HepG2 (cell line): ENCODE data around the gene COG8. TPM values are rescaled to one million over a fixed set of nuclear protein-coding genes. Genes with fewer than 3 reads are reported as not detected.

ENCODE experiments used
- CBX5 ChIP-seq: sonication (generic); formaldehyde crosslinking; IDR thresholded peaks from 2 replicates; pipeline ENCODE4 v1.4.0; 2020; ENCODE audit warnings: missing genetic modification reagents, borderline replicate concordance
- DMAP1 ChIP-seq: IDR thresholded peaks from 2 replicates; pipeline ENCODE4 v1.6.1; 2016
- ETV6 ChIP-seq: sonication (generic); formaldehyde crosslinking; conservative IDR thresholded peaks from 2 replicates; pipeline ENCODE4 v1.4.0; 2020; ENCODE audit warnings: missing genetic modification reagents
- FOXK2 ChIP-seq: fragments of 450-650 bp; IDR thresholded peaks from 2 replicates; pipeline ENCODE4 v1.6.1; 2016
- GRHL1 ChIP-seq: sonication (generic); formaldehyde crosslinking; conservative IDR thresholded peaks from 2 replicates; pipeline ENCODE4 v1.8.0; 2022; ENCODE audit warnings: missing genetic modification reagents
- HNF4G ChIP-seq, 2 experiments: sonication (generic) in 1 of 2; formaldehyde crosslinking in 1 of 2; IDR thresholded peaks; 2 replicates each; pipeline versions ENCODE4 v1.4.0 to v1.6.1; 2011 to 2020; ENCODE audit warnings: borderline replicate concordance in 2 of 2, low read depth in 2 of 2, mild to moderate bottlenecking in 2 of 2, low read length in 1 of 2, missing genetic modification reagents in 1 of 2, moderate library complexity in 1 of 2
- HOXA9 ChIP-seq: sonication (generic); formaldehyde crosslinking; IDR thresholded peaks from 2 replicates; pipeline ENCODE4 v1.8.1; 2022; ENCODE audit warnings: missing genetic modification reagents, mild to moderate bottlenecking, moderate library complexity, borderline replicate concordance
- JUND ChIP-seq: sonication (generic); formaldehyde crosslinking; IDR thresholded peaks from 2 replicates; pipeline ENCODE4 v1.8.0; 2022; ENCODE audit warnings: mild to moderate bottlenecking, missing genetic modification reagents
- KAT7 ChIP-seq: IDR thresholded peaks from 2 replicates; pipeline ENCODE4 v1.6.1; 2018; ENCODE audit warnings: borderline replicate concordance, missing compliant biosample characterization
- KDM4B ChIP-seq: sonication (generic); formaldehyde crosslinking; IDR thresholded peaks from 2 replicates; pipeline ENCODE4 v1.4.0; 2020; ENCODE audit warnings: missing genetic modification reagents
- KLF15 ChIP-seq: sonication (generic); formaldehyde crosslinking; IDR thresholded peaks from 2 replicates; pipeline ENCODE4 v1.8.1; 2023; ENCODE audit warnings: borderline replicate concordance, mild to moderate bottlenecking, inconsistent platforms, missing genetic modification reagents, mixed read lengths
- MTF2 ChIP-seq: sonication (generic); formaldehyde crosslinking; IDR thresholded peaks from 2 replicates; pipeline ENCODE4 v1.5.0; 2020; ENCODE audit warnings: missing genetic modification reagents, borderline replicate concordance
- RARA ChIP-seq: IDR thresholded peaks from 2 replicates; pipeline ENCODE4 v1.6.1; 2016; ENCODE audit warnings: missing genetic modification reagents, missing compliant biosample characterization
- TRAFD1 ChIP-seq: sonication (generic); formaldehyde crosslinking; IDR thresholded peaks from 2 replicates; pipeline ENCODE4 v1.5.1; 2020; ENCODE audit warnings: missing genetic modification reagents, mild to moderate bottlenecking, borderline replicate concordance
- YEATS2 ChIP-seq: sonication (generic); formaldehyde crosslinking; IDR thresholded peaks from 2 replicates; pipeline ENCODE4 v1.4.0; 2020; ENCODE audit warnings: missing genetic modification reagents, borderline replicate concordance
- ZFY ChIP-seq: sonication (generic); formaldehyde crosslinking; IDR thresholded peaks from 2 replicates; pipeline ENCODE4 v1.4.0; 2020; ENCODE audit warnings: missing genetic modification reagents
- ZNF281 ChIP-seq: sonication (generic); formaldehyde crosslinking; IDR thresholded peaks from 2 replicates; pipeline ENCODE4 v1.4.0; 2020; ENCODE audit warnings: missing genetic modification reagents, borderline replicate concordance
- ZNF543 ChIP-seq: sonication (generic); formaldehyde crosslinking; IDR thresholded peaks from 2 replicates; pipeline ENCODE4 v1.4.0; 2020; ENCODE audit warnings: mild to moderate bottlenecking, missing genetic modification reagents
- ZNF580 ChIP-seq: IDR thresholded peaks from 2 replicates; pipeline ENCODE4 v1.6.1; 2016; ENCODE audit warnings: low read depth, borderline replicate concordance
- ZNF747 ChIP-seq: sonication (generic); formaldehyde crosslinking; IDR thresholded peaks from 2 replicates; pipeline ENCODE4 v1.8.1; 2023; ENCODE audit warnings: missing genetic modification reagents, mild to moderate bottlenecking, borderline replicate concordance
- ZNF780A ChIP-seq: sonication (generic); formaldehyde crosslinking; IDR thresholded peaks from 2 replicates; pipeline ENCODE4 v1.8.0; 2022; ENCODE audit warnings: mild to moderate bottlenecking, missing genetic modification reagents, moderate library complexity
- ZNF839 ChIP-seq: sonication (generic); formaldehyde crosslinking; IDR thresholded peaks from 2 replicates; pipeline ENCODE4 v1.4.0; 2020; ENCODE audit warnings: missing genetic modification reagents, mild to moderate bottlenecking, borderline replicate concordance
- polyA plus RNA-seq, 8 experiments: library from polyadenylated mRNA; depleted of rRNA in 3 of 8; stranded (reverse) in 7 of 8; unstranded in 1 of 8; fragments of >200 nt; fragmentation: Illumina TruSeq in 4 of 8; extraction: Trizol in 4 of 8; gene quantifications; 2 replicates each; pipeline versions ENCODE4 v1.2.1 to v1.2.3, GENCODE V29; 2011 to 2016; ENCODE audit warnings: low read depth in 4 of 8, missing spikeins in 1 of 8, mixed read lengths in 1 of 8; ENCODE audit not compliant: insufficient read depth in 1 of 8
- total RNA-seq, 5 experiments: library from RNA; depleted of rRNA; stranded (reverse); fragments of >200 nt; fragmentation: Illumina TruSeq; extraction: Trizol; gene quantifications; 2 replicates each; pipeline ENCODE4 v1.2.3, GENCODE V29; 2016; ENCODE audit warnings: low read depth in 1 of 5

COG8 gene
- total and polyA plus RNA-seq, 2 of the 13 experiments (the other 11 are each of a cell fraction or from before 2014, with no cell fraction given): 45.5 to 52.1 TPM

- peak; percentile 42; the same call in 1 of the 2 replicates for TF ChIP-seq KAT7 (CRISPR knock-in tag)
- no peak; the same call in none of the 2 replicates for TF ChIP-seq RARA (CRISPR knock-in tag)
- TF ChIP-seq FOXK2: no peak
- 0 out of 2 replicates have a peak, but pooled peaks have one; percentile 61 for TF ChIP-seq ZNF543 (CRISPR knock-in tag)
- no peak; the same call in 1 of the 2 replicates for TF ChIP-seq ZNF580 (CRISPR knock-in tag)
- peak; percentile 58; the same call in 1 of the 2 replicates for TF ChIP-seq DMAP1 (CRISPR knock-in tag)
- no peak for TF ChIP-seq KLF15
- TF ChIP-seq HOXA9 (CRISPR knock-in tag): 0 out of 2 replicates have a peak, but pooled peaks have one; percentile 22
- peak; percentile 27; the same call in 1 of the 2 replicates for TF ChIP-seq ZNF780A (CRISPR knock-in tag)
- peak; percentile 85 for TF ChIP-seq ZNF747 (CRISPR knock-in tag)
- no peak for TF ChIP-seq CBX5 (CRISPR knock-in tag)
- no peak; the same call in 1 of the 2 replicates for TF ChIP-seq YEATS2 (CRISPR knock-in tag)
- TF ChIP-seq KDM4B (CRISPR knock-in tag): peak; percentile 91; the same call in 1 of the 2 replicates
- no peak for TF ChIP-seq MTF2 (CRISPR knock-in tag)
- TF ChIP-seq ZNF281 (CRISPR knock-in tag): no peak
- no peak for TF ChIP-seq TRAFD1 (CRISPR knock-in tag)
- TF ChIP-seq ZFY: peak; percentile 99
- 0 out of 2 replicates have a peak, but pooled peaks have one; percentile 38 for TF ChIP-seq ETV6 (CRISPR knock-in tag)
- TF ChIP-seq JUND: no peak
- TF ChIP-seq HNF4G (IDR thresholded peaks at IDR 0.05; ENCODE audit: borderline replicate concordance, low read depth, low read length): no peak; the same call in 1 of the 2 replicates
- no peak for TF ChIP-seq HNF4G (CRISPR knock-in tag; IDR thresholded peaks at IDR 0.05; ENCODE audit: borderline replicate concordance, low read depth)
- 0 out of 2 replicates have a peak, but pooled peaks have one; percentile 19 for TF ChIP-seq ZNF839 (CRISPR knock-in tag)
- no peak for TF ChIP-seq GRHL1
Observed at GRCh38 chr16:69310653-69311532, 28.5 kb downstream of the COG8 start, which contains the start of gene VPS4A (continued).
